ENCODE results near the gene TBL3. TPM values are rescaled to one million over a fixed set of nuclear protein-coding genes. Genes with fewer than 3 reads are reported as not detected.

The TBL3 gene
- total RNA-seq, 1 experiment from 2014 or later: 73.4 TPM

DNA sequence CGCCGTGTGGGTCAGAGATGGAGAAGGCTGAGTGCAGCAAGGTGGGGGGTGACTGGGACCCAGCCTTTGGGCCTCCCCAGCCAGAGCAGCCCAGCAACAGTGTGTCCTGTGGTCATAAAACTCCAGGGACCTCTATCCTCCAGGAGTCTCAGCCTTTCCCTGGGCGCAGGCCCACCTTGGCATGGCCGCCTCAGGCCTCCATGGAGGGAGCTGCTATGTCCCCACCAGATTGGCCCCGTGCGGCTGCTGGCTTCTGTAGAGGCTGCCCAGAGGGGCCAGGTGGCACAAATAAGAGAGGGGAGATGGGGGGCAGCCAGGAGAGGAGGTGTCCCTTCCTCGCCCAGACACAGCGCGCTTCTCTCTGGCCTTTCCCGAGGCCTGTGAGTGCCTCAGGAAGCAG is 15.3 kb downstream of the TBL3 start (continued):
- TF ChIP-seq, protein P1, sequence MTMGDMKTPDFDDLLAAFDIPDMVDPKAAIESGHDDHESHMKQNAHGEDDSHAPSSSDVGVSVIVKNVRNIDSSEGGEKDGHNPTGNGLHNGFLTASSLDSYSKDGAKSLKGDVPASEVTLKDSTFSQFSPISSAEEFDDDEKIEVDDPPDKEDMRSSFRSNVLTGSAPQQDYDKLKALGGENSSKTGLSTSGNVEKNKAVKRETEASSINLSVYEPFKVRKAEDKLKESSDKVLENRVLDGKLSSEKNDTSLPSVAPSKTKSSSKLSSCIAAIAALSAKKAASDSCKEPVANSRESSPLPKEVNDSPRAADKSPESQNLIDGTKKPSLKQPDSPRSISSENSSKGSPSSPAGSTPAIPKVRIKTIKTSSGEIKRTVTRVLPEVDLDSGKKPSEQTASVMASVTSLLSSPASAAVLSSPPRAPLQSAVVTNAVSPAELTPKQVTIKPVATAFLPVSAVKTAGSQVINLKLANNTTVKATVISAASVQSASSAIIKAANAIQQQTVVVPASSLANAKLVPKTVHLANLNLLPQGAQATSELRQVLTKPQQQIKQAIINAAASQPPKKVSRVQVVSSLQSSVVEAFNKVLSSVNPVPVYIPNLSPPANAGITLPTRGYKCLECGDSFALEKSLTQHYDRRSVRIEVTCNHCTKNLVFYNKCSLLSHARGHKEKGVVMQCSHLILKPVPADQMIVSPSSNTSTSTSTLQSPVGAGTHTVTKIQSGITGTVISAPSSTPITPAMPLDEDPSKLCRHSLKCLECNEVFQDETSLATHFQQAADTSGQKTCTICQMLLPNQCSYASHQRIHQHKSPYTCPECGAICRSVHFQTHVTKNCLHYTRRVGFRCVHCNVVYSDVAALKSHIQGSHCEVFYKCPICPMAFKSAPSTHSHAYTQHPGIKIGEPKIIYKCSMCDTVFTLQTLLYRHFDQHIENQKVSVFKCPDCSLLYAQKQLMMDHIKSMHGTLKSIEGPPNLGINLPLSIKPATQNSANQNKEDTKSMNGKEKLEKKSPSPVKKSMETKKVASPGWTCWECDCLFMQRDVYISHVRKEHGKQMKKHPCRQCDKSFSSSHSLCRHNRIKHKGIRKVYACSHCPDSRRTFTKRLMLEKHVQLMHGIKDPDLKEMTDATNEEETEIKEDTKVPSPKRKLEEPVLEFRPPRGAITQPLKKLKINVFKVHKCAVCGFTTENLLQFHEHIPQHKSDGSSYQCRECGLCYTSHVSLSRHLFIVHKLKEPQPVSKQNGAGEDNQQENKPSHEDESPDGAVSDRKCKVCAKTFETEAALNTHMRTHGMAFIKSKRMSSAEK (CRISPR knock-in tag; IDR thresholded peaks at IDR 0.05; ENCODE audit: borderline replicate concordance): no peak
- TF ChIP-seq FOXP1 (CRISPR knock-in tag; IDR thresholded peaks at IDR 0.05; ENCODE audit: borderline replicate concordance): no peak
- no peak for TF ChIP-seq GABPB1 (CRISPR knock-in tag; IDR thresholded peaks at IDR 0.05)
- TF ChIP-seq, protein P2, sequence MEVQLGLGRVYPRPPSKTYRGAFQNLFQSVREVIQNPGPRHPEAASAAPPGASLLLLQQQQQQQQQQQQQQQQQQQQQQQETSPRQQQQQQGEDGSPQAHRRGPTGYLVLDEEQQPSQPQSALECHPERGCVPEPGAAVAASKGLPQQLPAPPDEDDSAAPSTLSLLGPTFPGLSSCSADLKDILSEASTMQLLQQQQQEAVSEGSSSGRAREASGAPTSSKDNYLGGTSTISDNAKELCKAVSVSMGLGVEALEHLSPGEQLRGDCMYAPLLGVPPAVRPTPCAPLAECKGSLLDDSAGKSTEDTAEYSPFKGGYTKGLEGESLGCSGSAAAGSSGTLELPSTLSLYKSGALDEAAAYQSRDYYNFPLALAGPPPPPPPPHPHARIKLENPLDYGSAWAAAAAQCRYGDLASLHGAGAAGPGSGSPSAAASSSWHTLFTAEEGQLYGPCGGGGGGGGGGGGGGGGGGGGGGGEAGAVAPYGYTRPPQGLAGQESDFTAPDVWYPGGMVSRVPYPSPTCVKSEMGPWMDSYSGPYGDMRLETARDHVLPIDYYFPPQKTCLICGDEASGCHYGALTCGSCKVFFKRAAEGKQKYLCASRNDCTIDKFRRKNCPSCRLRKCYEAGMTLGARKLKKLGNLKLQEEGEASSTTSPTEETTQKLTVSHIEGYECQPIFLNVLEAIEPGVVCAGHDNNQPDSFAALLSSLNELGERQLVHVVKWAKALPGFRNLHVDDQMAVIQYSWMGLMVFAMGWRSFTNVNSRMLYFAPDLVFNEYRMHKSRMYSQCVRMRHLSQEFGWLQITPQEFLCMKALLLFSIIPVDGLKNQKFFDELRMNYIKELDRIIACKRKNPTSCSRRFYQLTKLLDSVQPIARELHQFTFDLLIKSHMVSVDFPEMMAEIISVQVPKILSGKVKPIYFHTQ (CRISPR knock-in tag; IDR thresholded peaks at IDR 0.05): no peak
- TF ChIP-seq HMGA2 (CRISPR knock-in tag; IDR thresholded peaks at IDR 0.05): no peak
- TF ChIP-seq MYBL2 (CRISPR knock-in tag; IDR thresholded peaks at IDR 0.05): no peak
- no peak for TF ChIP-seq ZNF138 (CRISPR knock-in tag; conservative IDR thresholded peaks at IDR 0.05)

GRCh38 chr16:1989209-1990100 is 17.6 kb downstream of the TBL3 start, which contains the start of gene SYNGR3:
SYNGR3 (plus strand) TSS chr16:1989970; CDS start chr16:1990103, 133 bp downstream.
- H3K4me3 Mint-ChIP-seq: peak within 1 kb of the TSS; percentile 76
- POLR2A ChIA-PET: no interaction called here
- H3K4me1 Mint-ChIP-seq: peaks cover 25% of the 10 kb centered on the region
- no peak; the same call in none of the 2 replicates for ATAC-seq
- H3K36me3 Mint-ChIP-seq: peaks cover 5% of the 10 kb centered on the region; the same call in 1 of the 2 replicates
- DNase-seq (ENCODE audit: low spot score): peak; percentile 54
- H3K9me3 Mint-ChIP-seq: no peaks in the 10 kb centered on the region
- peaks cover 24% of the 10 kb centered on the region for H3K27me3 Mint-ChIP-seq (ENCODE audit: low read depth)
- no peak within 1 kb of the TSS for H3K27ac Mint-ChIP-seq
- CTCF ChIA-PET: interaction anchor here (1.1 to 6.4 kb wide), 2 partner anchors 14 to 60 kb away, joined by 3 to 59 read pairs; no protein-coding TSS in a partner anchor
- TF ChIP-seq, protein P3, sequence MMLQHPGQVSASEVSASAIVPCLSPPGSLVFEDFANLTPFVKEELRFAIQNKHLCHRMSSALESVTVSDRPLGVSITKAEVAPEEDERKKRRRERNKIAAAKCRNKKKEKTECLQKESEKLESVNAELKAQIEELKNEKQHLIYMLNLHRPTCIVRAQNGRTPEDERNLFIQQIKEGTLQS (CRISPR knock-in tag; conservative IDR thresholded peaks at IDR 0.05): no peak
- TF ChIP-seq ZNF416 (CRISPR knock-in tag; IDR thresholded peaks at IDR 0.05) (0 out of 2 replicates have a peak, but pooled peaks have one; percentile 52), SMAD4 (CRISPR knock-in tag; IDR thresholded peaks at IDR 0.05) (no peak), CBFB (CRISPR knock-in tag; IDR thresholded peaks at IDR 0.05; ENCODE audit: low read depth) (0 out of 2 replicates have a peak, but pooled peaks have one; percentile 35), ZNF512 (CRISPR knock-in tag; IDR thresholded peaks at IDR 0.05; ENCODE audit: borderline replicate concordance) (no peak), OVOL2 (CRISPR knock-in tag; IDR thresholded peaks at IDR 0.05; ENCODE audit: borderline replicate concordance) (no peak), NR3C1 (CRISPR knock-in tag; conservative IDR thresholded peaks at IDR 0.05; ENCODE audit: low read depth) (0 out of 2 replicates have a peak, but pooled peaks have one; percentile 71), GRHL2 (CRISPR knock-in tag; IDR thresholded peaks at IDR 0.05; ENCODE audit: insufficient replicate concordance, severe bottlenecking) (no peak), TCF7 (CRISPR knock-in tag; IDR thresholded peaks at IDR 0.05; ENCODE audit: low read depth) (no peak), RELA (CRISPR knock-in tag; IDR thresholded peaks at IDR 0.05; ENCODE audit: borderline replicate concordance) (no peak), ZNF423 (CRISPR knock-in tag; IDR thresholded peaks at IDR 0.05) (peak; percentile 20; the same call in 1 of the 2 replicates), ZNF219 (CRISPR knock-in tag; IDR thresholded peaks at IDR 0.05; ENCODE audit: borderline replicate concordance) (no peak)
- TF ChIP-seq, protein P4, sequence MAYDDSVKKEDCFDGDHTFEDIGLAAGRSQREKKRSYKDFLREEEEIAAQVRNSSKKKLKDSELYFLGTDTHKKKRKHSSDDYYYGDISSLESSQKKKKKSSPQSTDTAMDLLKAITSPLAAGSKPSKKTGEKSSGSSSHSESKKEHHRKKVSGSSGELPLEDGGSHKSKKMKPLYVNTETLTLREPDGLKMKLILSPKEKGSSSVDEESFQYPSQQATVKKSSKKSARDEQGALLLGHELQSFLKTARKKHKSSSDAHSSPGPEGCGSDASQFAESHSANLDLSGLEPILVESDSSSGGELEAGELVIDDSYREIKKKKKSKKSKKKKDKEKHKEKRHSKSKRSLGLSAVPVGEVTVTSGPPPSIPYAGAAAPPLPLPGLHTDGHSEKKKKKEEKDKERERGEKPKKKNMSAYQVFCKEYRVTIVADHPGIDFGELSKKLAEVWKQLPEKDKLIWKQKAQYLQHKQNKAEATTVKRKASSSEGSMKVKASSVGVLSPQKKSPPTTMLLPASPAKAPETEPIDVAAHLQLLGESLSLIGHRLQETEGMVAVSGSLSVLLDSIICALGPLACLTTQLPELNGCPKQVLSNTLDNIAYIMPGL (CRISPR knock-in tag; IDR thresholded peaks at IDR 0.05): no peak; the same call in 1 of the 2 replicates
